ENCODE data around the gene GPX2. TPM values are rescaled to one million over a fixed set of nuclear protein-coding genes. Genes with fewer than 3 reads are reported as not detected.
"Not testable (repeated sequence)": the region's sequence is repeated elsewhere in the genome, so short reads cannot be mapped to it uniquely, and the experiment has no call there.

GPX2 gene
- total RNA-seq, 1 donor from 2014 or later: not detected

DNA sequence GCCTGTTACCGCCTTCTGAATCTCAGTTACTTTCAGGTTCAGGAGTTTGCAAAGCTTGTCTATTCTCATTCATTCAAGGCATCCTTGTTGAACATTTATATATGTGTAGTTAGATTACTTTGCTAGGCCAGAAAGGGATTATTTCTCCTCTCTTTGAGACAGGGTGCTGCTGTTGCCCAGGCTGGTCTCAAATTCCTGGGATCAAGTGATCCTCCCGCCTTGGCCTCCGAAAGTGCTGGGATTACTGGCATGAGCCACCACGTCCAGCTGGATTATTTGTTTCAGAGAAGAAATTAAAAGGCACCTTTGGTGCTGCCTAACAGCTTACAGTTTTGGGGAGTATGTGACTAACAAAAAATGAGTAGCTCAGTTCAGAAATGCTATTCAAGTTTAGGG, 27.5 kb downstream of the GPX2 start:
- Mint-ChIP-seq H3K4me1 (peaks cover 17% of the 10 kb centered on the region), H3K27me3 (ENCODE audit: insufficient read depth, low read depth) (peaks cover 2% of the 10 kb centered on the region), H3K27ac (peak overlapping the region; percentile 88), H3K9me3 (no peaks in the 10 kb centered on the region), H3K4me3 (peak overlapping the region; percentile 87), H3K36me3 (peaks cover 1% of the 10 kb centered on the region)
- H4K20me1 ChIP-seq (ENCODE audit: low read depth): peaks cover 12% of the 10 kb centered on the region
- H3K4me3 ChIP-seq: peak overlapping the region; percentile 97
- peaks cover 8% of the 10 kb centered on the region for H3F3A ChIP-seq (ENCODE audit: low read depth)
- H3K27me3 ChIP-seq: no peaks in the 10 kb centered on the region
- no peaks in the 10 kb centered on the region for H3K36me3 ChIP-seq
- TF ChIP-seq EZH2 (IDR thresholded peaks at IDR 0.05) (no peak), EZH2phosphoT487 (IDR thresholded peaks at IDR 0.05) (no peak)
- TF ChIP-seq, protein P1, sequence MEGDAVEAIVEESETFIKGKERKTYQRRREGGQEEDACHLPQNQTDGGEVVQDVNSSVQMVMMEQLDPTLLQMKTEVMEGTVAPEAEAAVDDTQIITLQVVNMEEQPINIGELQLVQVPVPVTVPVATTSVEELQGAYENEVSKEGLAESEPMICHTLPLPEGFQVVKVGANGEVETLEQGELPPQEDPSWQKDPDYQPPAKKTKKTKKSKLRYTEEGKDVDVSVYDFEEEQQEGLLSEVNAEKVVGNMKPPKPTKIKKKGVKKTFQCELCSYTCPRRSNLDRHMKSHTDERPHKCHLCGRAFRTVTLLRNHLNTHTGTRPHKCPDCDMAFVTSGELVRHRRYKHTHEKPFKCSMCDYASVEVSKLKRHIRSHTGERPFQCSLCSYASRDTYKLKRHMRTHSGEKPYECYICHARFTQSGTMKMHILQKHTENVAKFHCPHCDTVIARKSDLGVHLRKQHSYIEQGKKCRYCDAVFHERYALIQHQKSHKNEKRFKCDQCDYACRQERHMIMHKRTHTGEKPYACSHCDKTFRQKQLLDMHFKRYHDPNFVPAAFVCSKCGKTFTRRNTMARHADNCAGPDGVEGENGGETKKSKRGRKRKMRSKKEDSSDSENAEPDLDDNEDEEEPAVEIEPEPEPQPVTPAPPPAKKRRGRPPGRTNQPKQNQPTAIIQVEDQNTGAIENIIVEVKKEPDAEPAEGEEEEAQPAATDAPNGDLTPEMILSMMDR (IDR thresholded peaks at IDR 0.05): no peak
- no peaks in the 10 kb centered on the region for H3K9me3 ChIP-seq (ENCODE audit: low read depth)
- peak overlapping the region; percentile 99 for H2AFZ ChIP-seq (replicated peaks)
- H3K4me1 ChIP-seq: peaks cover 10% of the 10 kb centered on the region
- no peak for DNase-seq (ENCODE audit: low spot score)
- peaks cover 45% of the 10 kb centered on the region for H3K79me2 ChIP-seq (ENCODE audit: low read depth)
- H3K4me2 ChIP-seq: peak overlapping the region; percentile 92
- peak overlapping the region; percentile 65 for H3K27ac ChIP-seq
- peak overlapping the region; percentile 92 for H3K9ac ChIP-seq

DNA sequence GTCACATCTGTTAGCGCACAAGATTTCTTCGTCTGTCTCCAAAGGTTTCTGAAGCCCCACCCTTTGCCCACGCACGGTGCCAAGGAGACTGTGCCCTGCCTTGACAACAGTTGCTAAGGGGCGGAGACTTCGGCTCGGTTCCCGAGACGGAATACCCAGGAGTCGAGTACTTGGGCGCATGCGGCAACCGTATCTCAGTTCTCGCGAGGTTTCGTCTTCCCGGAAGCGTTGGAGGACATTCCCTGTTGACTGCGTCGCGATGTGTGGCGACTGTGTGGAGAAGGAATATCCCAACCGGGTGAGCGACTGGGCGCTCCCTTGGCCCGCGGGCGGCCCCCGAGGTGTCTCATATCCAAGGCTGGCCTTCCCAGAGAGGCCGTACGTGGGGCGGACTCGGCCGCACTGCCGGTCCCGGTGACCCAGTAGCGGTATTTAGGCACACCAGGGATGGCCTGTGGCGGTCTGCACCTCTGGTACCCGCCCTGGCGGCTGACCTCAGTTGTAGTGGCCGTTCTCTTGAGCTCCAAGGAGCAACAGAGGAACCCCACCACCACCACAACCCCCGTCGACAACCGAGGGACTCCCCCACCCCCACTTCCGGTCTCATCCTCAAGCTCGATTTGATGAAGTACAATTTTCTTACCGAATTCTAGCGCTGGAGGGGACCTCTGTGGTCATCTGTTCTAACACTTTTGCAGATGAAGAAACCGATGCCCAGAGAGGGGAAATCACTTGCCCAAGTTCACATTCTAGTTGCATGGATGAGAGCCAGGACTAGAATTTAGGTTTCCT, 28.1 kb downstream of the GPX2 start, which contains the start of gene CHURC1:
CHURC1 (plus strand) TSS at position 219 of the 792 bp plus-strand sequence; CDS start at position 260, 41 bp downstream.
- peaks cover 2% of the 10 kb centered on the region for H3K27me3 Mint-ChIP-seq (ENCODE audit: insufficient read depth, low read depth)
- H3K36me3 ChIP-seq: no peaks in the 10 kb centered on the region
- peak within 1 kb of the TSS; percentile 87 for H3K4me3 Mint-ChIP-seq
- H3K4me2 ChIP-seq: peak within 1 kb of the TSS; percentile 92
- H2AFZ ChIP-seq (replicated peaks): peak within 1 kb of the TSS; percentile 99
- no peaks in the 10 kb centered on the region for H3K9me3 Mint-ChIP-seq
- H3K9ac ChIP-seq: peak within 1 kb of the TSS; percentile 92
- H3K4me3 ChIP-seq: peak within 1 kb of the TSS; percentile 97
- H3K27me3 ChIP-seq: no peaks in the 10 kb centered on the region
- H3K79me2 ChIP-seq (ENCODE audit: low read depth): peaks cover 41% of the 10 kb centered on the region
- peak within 1 kb of the TSS; percentile 88 for H3K27ac Mint-ChIP-seq
- peaks cover 12% of the 10 kb centered on the region for H4K20me1 ChIP-seq (ENCODE audit: low read depth)
- H3F3A ChIP-seq (ENCODE audit: low read depth): peaks cover 8% of the 10 kb centered on the region
- peak; percentile 99 for DNase-seq (ENCODE audit: low spot score)
- H3K36me3 Mint-ChIP-seq: peaks cover 1% of the 10 kb centered on the region
- TF ChIP-seq, protein P1 (IDR thresholded peaks at IDR 0.05): no peak
- no peak for TF ChIP-seq EZH2 (IDR thresholded peaks at IDR 0.05)
- TF ChIP-seq EZH2phosphoT487 (IDR thresholded peaks at IDR 0.05): no peak
- H3K27ac ChIP-seq: peak within 1 kb of the TSS; percentile 65
- no peaks in the 10 kb centered on the region for H3K9me3 ChIP-seq (ENCODE audit: low read depth)
- H3K4me1 Mint-ChIP-seq: peaks cover 17% of the 10 kb centered on the region
- peaks cover 10% of the 10 kb centered on the region for H3K4me1 ChIP-seq

DNA sequence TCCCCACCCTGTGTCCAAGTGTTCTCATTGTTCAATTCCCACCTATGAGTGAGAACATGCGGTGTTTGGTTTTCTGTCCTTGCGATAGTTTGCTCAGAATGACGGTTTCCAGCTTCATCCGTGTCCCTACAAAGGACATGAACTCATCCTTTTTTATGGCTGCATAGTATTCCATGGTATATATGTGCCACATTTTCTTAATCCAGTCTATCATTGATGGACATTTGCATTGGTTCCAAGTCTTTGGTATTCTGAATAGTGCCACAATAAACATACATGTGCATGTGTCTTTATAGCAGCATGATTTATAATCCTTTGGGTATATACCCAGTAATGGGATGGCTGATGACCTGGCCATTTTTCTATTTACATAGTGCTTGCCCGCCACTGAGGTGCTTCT, 29.1 kb downstream of the GPX2 start:
- H3K4me3 ChIP-seq: not testable (repeated sequence)

DNA sequence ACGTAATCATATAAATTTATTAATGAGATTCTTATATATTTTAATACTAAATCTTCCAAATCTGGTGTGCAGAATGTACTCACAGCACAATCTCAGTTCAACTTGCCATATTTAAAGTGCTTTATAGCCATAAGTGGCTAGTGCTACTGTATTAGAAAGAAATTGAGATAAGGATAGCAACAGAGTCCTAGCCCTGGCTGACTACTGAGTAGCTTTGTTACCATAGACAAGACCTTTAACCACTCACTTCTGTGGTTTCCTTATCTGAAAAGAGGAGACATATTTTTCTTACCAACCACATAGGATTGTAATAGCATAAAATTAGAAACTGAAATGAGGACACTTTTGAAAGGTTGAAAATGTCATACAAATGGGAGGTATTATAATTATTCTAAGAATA, 30.3 kb downstream of the GPX2 start:
- Histone ChIP-seq H3K9me3 (ENCODE audit: low read depth) (no peaks in the 10 kb centered on the region), H3K27ac (no peak overlapping the region), H3K4me2 (no peak overlapping the region), H3K9ac (no peak overlapping the region), H3K36me3 (no peaks in the 10 kb centered on the region), H2AFZ (replicated peaks) (no peak overlapping the region), H3F3A (ENCODE audit: low read depth) (peaks cover 8% of the 10 kb centered on the region), H3K4me3 (no peak overlapping the region), H3K79me2 (ENCODE audit: low read depth) (peaks cover 28% of the 10 kb centered on the region), H3K4me1 (peaks cover 10% of the 10 kb centered on the region), H3K27me3 (no peaks in the 10 kb centered on the region), H4K20me1 (ENCODE audit: low read depth) (peaks cover 12% of the 10 kb centered on the region)
- TF ChIP-seq, protein P1 (IDR thresholded peaks at IDR 0.05): no peak
- no peak for TF ChIP-seq EZH2phosphoT487 (IDR thresholded peaks at IDR 0.05)
- no peak for TF ChIP-seq EZH2 (IDR thresholded peaks at IDR 0.05)
- Mint-ChIP-seq H3K4me1 (peaks cover 17% of the 10 kb centered on the region), H3K27ac (no peak overlapping the region), H3K27me3 (ENCODE audit: insufficient read depth, low read depth) (peaks cover 2% of the 10 kb centered on the region), H3K4me3 (no peak overlapping the region), H3K36me3 (peaks cover 1% of the 10 kb centered on the region), H3K9me3 (no peaks in the 10 kb centered on the region)
- DNase-seq (ENCODE audit: low spot score): no peak

More for the DNA sequence above, 29.1 kb downstream of the GPX2 start:
- H3K4me2 ChIP-seq; H3K36me3 ChIP-seq; H3K36me3 Mint-ChIP-seq; H3K27ac ChIP-seq; H3K9me3 ChIP-seq (ENCODE audit: low read depth); DNase-seq (ENCODE audit: low spot score); H3F3A ChIP-seq (ENCODE audit: low read depth); H3K27me3 Mint-ChIP-seq (ENCODE audit: insufficient read depth, low read depth); H3K4me1 ChIP-seq; H3K9me3 Mint-ChIP-seq; H3K27me3 ChIP-seq; H3K9ac ChIP-seq: not testable (repeated sequence)
- Histone ChIP-seq H3K79me2 (ENCODE audit: low read depth) (peaks cover 31% of the 10 kb centered on the region), H2AFZ (replicated peaks) (peak overlapping the region; percentile 99), H4K20me1 (ENCODE audit: low read depth) (peaks cover 12% of the 10 kb centered on the region)
- peak overlapping the region; percentile 87 for H3K4me3 Mint-ChIP-seq
- peaks cover 17% of the 10 kb centered on the region for H3K4me1 Mint-ChIP-seq
- peak overlapping the region; percentile 78 for H3K27ac Mint-ChIP-seq
